HG02970 (cell line): ENCODE measurements around the gene PPEF1.

Source experiments
- ATAC-seq: cut with Tn5 transposase; IDR thresholded peaks from one replicate; pipeline ENCODE4 v1.9.1; 2021; ENCODE audit warnings: mild to moderate bottlenecking, moderate library complexity, moderate number of reproducible peaks; ENCODE audit not compliant: unreplicated experiment, low FRiP score

The PPEF1 gene

GRCh38 chrX:18707426-18708049, at the start of gene PPEF1:
Gene PPEF1, plus strand, starts transcription at chrX:18707645. Its CDS starts 136 bp downstream, at chrX:18707781.
- no peak for ATAC-seq

GRCh38 chrX:18661273-18661672, 46.2 kb upstream of the PPEF1 start:
- no peak for ATAC-seq

- no peak for ATAC-seq
Measured at GRCh38 chrX:18664947-18665346, 42.5 kb upstream of the PPEF1 start.

GRCh38 chrX:18666614-18667013, 40.8 kb upstream of the PPEF1 start:
- ATAC-seq = no peak

GRCh38 chrX:18668071-18668835, 39.2 kb upstream of the PPEF1 start:
- ATAC-seq = no peak

GRCh38 chrX:18672008-18672407, 35.4 kb upstream of the PPEF1 start, which contains the start of gene RS1:
Gene RS1, minus strand, starts transcription at chrX:18672108. Its CDS starts 40 bp downstream, at chrX:18672068.
- ATAC-seq = no peak

GRCh38 chrX:18674417-18674787, 33.0 kb upstream of the PPEF1 start:
- ATAC-seq = peak; percentile 31

- peak; percentile 77 for ATAC-seq
Measured at GRCh38 chrX:18674788-18675735, 32.4 kb upstream of the PPEF1 start.

- ATAC-seq = no peak
Measured at GRCh38 chrX:18676050-18676449, 31.4 kb upstream of the PPEF1 start.

GRCh38 chrX:18676470-18676869, 31.0 kb upstream of the PPEF1 start:
- ATAC-seq = no peak

- no peak for ATAC-seq
Measured at GRCh38 chrX:18677161-18677869, 30.1 kb upstream of the PPEF1 start.

- no peak for ATAC-seq
Measured at GRCh38 chrX:18681996-18682395, 25.4 kb upstream of the PPEF1 start.

GRCh38 chrX:18682979-18683387, 24.5 kb upstream of the PPEF1 start:
- no peak for ATAC-seq

GRCh38 chrX:18687856-18688495, 19.5 kb upstream of the PPEF1 start:
- ATAC-seq = no peak

- no peak for ATAC-seq
Measured at GRCh38 chrX:18691431-18691830, 16.0 kb upstream of the PPEF1 start.

- no peak for ATAC-seq
Measured at GRCh38 chrX:18692541-18692940, 14.9 kb upstream of the PPEF1 start.

- no peak for ATAC-seq
Measured at GRCh38 chrX:18696653-18697052, 10.8 kb upstream of the PPEF1 start.

GRCh38 chrX:18698737-18699650, 8.5 kb upstream of the PPEF1 start:
- no peak for ATAC-seq
